HG03064 (cell line): ENCODE measurements around the gene STRN3.
"Not testable (repeated sequence)": the region's sequence is repeated elsewhere in the genome, so short reads cannot be mapped to it uniquely, and the experiment has no call there.

ENCODE experiments used
- ATAC-seq: cut with Tn5 transposase; IDR thresholded peaks from one replicate; pipeline ENCODE4 v1.9.1; 2021; ENCODE audit warnings: low read depth; ENCODE audit not compliant: unreplicated experiment

STRN3 gene

GRCh38 chr14:31026077-31026449 lies at the start of gene STRN3:
TSS of gene STRN3 (minus strand) at chr14:31026379. CDS start at chr14:31026185, 194 bp downstream.
- no peak for ATAC-seq

- ATAC-seq = no peak
Observed at GRCh38 chr14:31075144-31075543, 49.0 kb upstream of the STRN3 start.

GRCh38 chr14:31071151-31071550 lies 45.0 kb upstream of the STRN3 start:
- ATAC-seq = no peak

- no peak for ATAC-seq
Observed at GRCh38 chr14:31070431-31070830, 44.3 kb upstream of the STRN3 start.

- ATAC-seq = no peak
Observed at GRCh38 chr14:31069343-31069742, 43.2 kb upstream of the STRN3 start.

- no peak for ATAC-seq
Observed at GRCh38 chr14:31068235-31068634, 42.1 kb upstream of the STRN3 start.

GRCh38 chr14:31062908-31063307 lies 36.7 kb upstream of the STRN3 start:
- not testable (repeated sequence) for ATAC-seq

- ATAC-seq = no peak
Observed at GRCh38 chr14:31060253-31060875, 34.2 kb upstream of the STRN3 start.

GRCh38 chr14:31059152-31059924 lies 33.2 kb upstream of the STRN3 start:
- no peak for ATAC-seq

GRCh38 chr14:31057701-31058364 lies 31.7 kb upstream of the STRN3 start:
- ATAC-seq = no peak

- no peak for ATAC-seq
Observed at GRCh38 chr14:31057035-31057434, 30.9 kb upstream of the STRN3 start.

- not testable (repeated sequence) for ATAC-seq
Observed at GRCh38 chr14:31052905-31053586, 26.9 kb upstream of the STRN3 start.

GRCh38 chr14:31051511-31051910 lies 25.3 kb upstream of the STRN3 start:
- ATAC-seq = no peak

- no peak for ATAC-seq
Observed at GRCh38 chr14:31051023-31051422, 24.8 kb upstream of the STRN3 start.

GRCh38 chr14:31047503-31047902 lies 21.3 kb upstream of the STRN3 start:
- ATAC-seq = no peak

GRCh38 chr14:31045501-31046080 lies 19.4 kb upstream of the STRN3 start:
- no peak for ATAC-seq

GRCh38 chr14:31043379-31043778 lies 17.2 kb upstream of the STRN3 start:
- no peak for ATAC-seq

- not testable (repeated sequence) for ATAC-seq
Observed at GRCh38 chr14:31042893-31043292, 16.7 kb upstream of the STRN3 start.

- no peak for ATAC-seq
Observed at GRCh38 chr14:31042300-31042699, 16.1 kb upstream of the STRN3 start.

- no peak for ATAC-seq
Observed at GRCh38 chr14:31038521-31039166, 12.5 kb upstream of the STRN3 start.
